K562 (cell line): ENCODE data around the gene ACBD6. TPM values are rescaled to one million over a fixed set of nuclear protein-coding genes. Genes with fewer than 3 reads are reported as not detected.

ENCODE experiments used
- ATAC-seq: fragments of 200-7000 bp; cut with Tn5 transposase; 3 replicates; pipeline ENCODE4 v1.9.1; 2020; ENCODE audit warnings: moderate library complexity
- BruUV-seq: library from RNA; stranded (reverse); fragments of 400-500 nt; replicated peaks from 2 replicates; lab custom pipeline; 2021; lab: Mats Ljungman, UMichigan
- CTCF ChIA-PET: fragments of 300-600 bp; formaldehyde crosslinking; extraction: SDS; loops from one replicate; lab custom pipeline; 2021; ENCODE audit warnings: low intra/inter-chr PET ratio; lab: Yijun Ruan, JAX
- POLR2A ChIA-PET: fragments of 300-600, 350-650 bp; sonication (Branson Sonifier 250); formaldehyde crosslinking; extraction: SDS; loops from one replicate; lab custom pipeline; 2021; ENCODE audit warnings: antibody characterized with exemption, inconsistent platforms; lab: Yijun Ruan, JAX
- DNase-seq, 4 experiments: peaks; one replicate each; pipeline versions ENCODE4 v3.0.0 to v3.0.0-alpha.2; 2011 to 2018; ENCODE audit warnings: low spot score in 3 of 4, mixed read lengths in 3 of 4; ENCODE audit errors: extremely low read depth in 1 of 4
- FAIRE-seq: peaks from 2 replicates; lab custom pipeline; 2011; peaks lifted over from hg19 to GRCh38; lab: Jason Lieb, UNC
- H2AFZ ChIP-seq: 2 replicates; pipeline ENCODE4 v1.6.0; 2011; ENCODE audit warnings: low read depth, low read length, control low read depth, inconsistent platforms
- H3K27ac ChIP-seq: fragments of 200-600 bp; 3 replicates; pipeline ENCODE4 v1.8.0; 2011; ENCODE audit warnings: low read depth, mild to moderate bottlenecking, control low read depth, inconsistent platforms, low read length, moderate library complexity, mixed read lengths; ENCODE audit errors: extremely low read depth
- H3K27me3 ChIP-seq, 2 experiments: fragments of 300-600 bp in 1 of 2; 2 replicates in 1 of 2; 3 replicates in 1 of 2; pipeline versions ENCODE4 v1.6.0 to v1.8.0; 2011; ENCODE audit warnings: inconsistent platforms in 2 of 2, low read length in 2 of 2, mild to moderate bottlenecking in 1 of 2, mixed read lengths in 1 of 2, moderate library complexity in 1 of 2; ENCODE audit not compliant: control insufficient read depth in 2 of 2, insufficient read depth in 2 of 2
- H3K36me3 ChIP-seq: fragments of 300-600 bp; 3 replicates; pipeline ENCODE4 v1.8.0; 2011; ENCODE audit warnings: mild to moderate bottlenecking, low read length, inconsistent platforms; ENCODE audit not compliant: control insufficient read depth, insufficient read depth
- H3K4me1 ChIP-seq, 2 experiments: fragments of 200-600 bp in 1 of 2; replicated peaks in 1 of 2; 2 replicates in 1 of 2; 3 replicates in 1 of 2; pipeline versions ENCODE4 v1.5.1 to v1.8.0; 2011; ENCODE audit warnings: inconsistent platforms in 2 of 2, low read length in 2 of 2, mild to moderate bottlenecking in 1 of 2, mixed read lengths in 1 of 2, moderate library complexity in 1 of 2; ENCODE audit not compliant: control insufficient read depth in 2 of 2, insufficient read depth in 2 of 2
- H3K4me2 ChIP-seq: 2 replicates; pipeline ENCODE4 v1.6.1; 2011; ENCODE audit warnings: low read length, control low read depth, inconsistent platforms, mixed read lengths; ENCODE audit not compliant: insufficient read depth
- H3K4me3 ChIP-seq: fragments of 200-600 bp; sonication (generic), shearing (Covaris generic); 2 replicates; pipeline ENCODE4 v1.5.1; 2016; ENCODE audit warnings: control low read depth, inconsistent platforms
- H3K79me2 ChIP-seq: fragments of 200-600 bp; 3 replicates; pipeline ENCODE4 v1.8.0; 2011; ENCODE audit warnings: low read length, inconsistent platforms; ENCODE audit not compliant: control insufficient read depth, insufficient read depth
- H3K9ac ChIP-seq, 2 experiments: 2 replicates each; pipeline versions ENCODE4 v1.6.0 to v1.6.1; 2011; ENCODE audit warnings: low read depth in 2 of 2, low read length in 2 of 2, control low read depth in 1 of 2, inconsistent platforms in 1 of 2, mild to moderate bottlenecking in 1 of 2, mixed read lengths in 1 of 2; ENCODE audit not compliant: insufficient read depth in 1 of 2
- H3K9me1 ChIP-seq: one replicate; pipeline ENCODE4 v1.6.0; 2011; ENCODE audit warnings: inconsistent platforms, mild to moderate bottlenecking, low read length, moderate library complexity; ENCODE audit not compliant: control insufficient read depth, insufficient read depth
- H3K9me3 ChIP-seq: replicated peaks from 2 replicates; pipeline ENCODE4 v1.5.1; 2011; ENCODE audit warnings: low read depth, low read length, inconsistent platforms; ENCODE audit not compliant: control insufficient read depth, insufficient read depth
- H4K20me1 ChIP-seq: replicated peaks from 2 replicates; pipeline ENCODE4 v1.6.1; 2011; ENCODE audit warnings: low read length, inconsistent platforms, mixed read lengths; ENCODE audit not compliant: control insufficient read depth, insufficient read depth
- BCL6 ChIP-seq: fragments of 250-450 bp; sonication (Bioruptor Pico); IDR thresholded peaks from 2 replicates; pipeline ENCODE4 v1.4.0; 2020
- C11orf30 ChIP-seq: fragments of 450-650 bp; IDR thresholded peaks from 2 replicates; pipeline ENCODE4 v1.6.1; 2016; ENCODE audit warnings: low read depth, mild to moderate bottlenecking
- GABPB2 ChIP-seq: fragments of 250-450 bp; sonication (Bioruptor Pico); conservative IDR thresholded peaks from 2 replicates; pipeline ENCODE4 v1.5.1; 2021; ENCODE audit warnings: mild to moderate bottlenecking
- MAFG ChIP-seq: fragments of 450-650 bp; conservative IDR thresholded peaks from 2 replicates; pipeline ENCODE4 v1.6.1; 2016; ENCODE audit warnings: missing genetic modification characterization, missing compliant biosample characterization
- NFATC3 ChIP-seq: fragments of 450-650 bp; IDR thresholded peaks from 2 replicates; pipeline ENCODE4 v1.6.1; 2017; ENCODE audit warnings: mild to moderate bottlenecking
- ZBTB26 ChIP-seq: fragments of 450-650 bp; formaldehyde crosslinking; IDR thresholded peaks from 2 replicates; pipeline ENCODE4 v1.4.0; 2022; ENCODE audit warnings: missing genetic modification characterization
- ZNF165 ChIP-seq: fragments of 250-450 bp; sonication (Bioruptor Pico); IDR thresholded peaks from 2 replicates; pipeline ENCODE4 v1.4.0; 2020; ENCODE audit warnings: borderline replicate concordance
- ZNF316 ChIP-seq: fragments of 450-650 bp; IDR thresholded peaks from 2 replicates; pipeline ENCODE4 v1.6.1; 2016
- WGBS: fragments of 100-300 bp; shearing (Covaris generic); methylation state at CpG from one replicate; pipeline ENCODE4 v1.1.6; 2016; ENCODE audit warnings: low coverage, mixed read lengths; ENCODE audit not compliant: insufficient coverage; ENCODE audit errors: missing lambda C conversion rate; 5-methylcytosine and 5-hydroxymethylcytosine counted together
- in situ Hi-C: fragments of 300-500 bp; cut with MboI; formaldehyde crosslinking; loops from 4 replicates; pipeline ENCODE4 v1.15.0; 2018; ENCODE audit warnings: inconsistent platforms, mixed read lengths
- intact Hi-C: fragments of 100-400 bp; cut with micrococcal nuclease; formaldehyde crosslinking; loops from 2 replicates; pipeline ENCODE4 v1.14.2; 2022
- polyA plus RNA-seq, 8 experiments: library from polyadenylated mRNA; depleted of rRNA in 4 of 8; stranded (reverse) in 5 of 8; unstranded in 3 of 8; fragments of >200 nt; fragmentation: Nextera tagmentation in 2 of 8; fragmentation: Illumina TruSeq in 1 of 8; extraction: Ambion mirVana in 2 of 8; extraction: Trizol in 1 of 8; gene quantifications; 2 replicates each; pipeline versions ENCODE4 v1.2.1 to v1.2.3, GENCODE V29; 2011 to 2014; ENCODE audit warnings: inconsistent platforms in 1 of 8, missing spikeins in 1 of 8
- total RNA-seq, 7 experiments: library from RNA; depleted of rRNA in 6 of 7; stranded (reverse); fragments of >200 nt in 6 of 7; fragmentation: Illumina TruSeq in 2 of 7; extraction: Trizol in 2 of 7; gene quantifications; 2 replicates each; pipeline versions ENCODE4 v1.2.1 to v1.2.3, GENCODE V29; 2011 to 2021; ENCODE audit warnings: low replicate concordance in 1 of 7
- TF ChIP-seq, protein P1 (sequence below): fragments of 250-450 bp; sonication (Bioruptor Pico); IDR thresholded peaks from 2 replicates; pipeline ENCODE4 v1.8.0; 2022; ENCODE audit warnings: inconsistent platforms
- TF ChIP-seq, protein P2 (sequence below): sonication (generic); formaldehyde crosslinking; IDR thresholded peaks from 2 replicates; pipeline ENCODE4 v1.8.0; 2022; ENCODE audit warnings: mild to moderate bottlenecking, low read depth, missing genetic modification reagents

Gene ACBD6
- total and polyA plus RNA-seq, 9 of the 15 experiments (the other 6 are each of a cell fraction or from before 2014, with no cell fraction given), result 16.9 to 107 (median 77.7) TPM

GRCh38 chr1:180301135-180301742 is 201.1 kb downstream of the ACBD6 start:
- no peaks in the 10 kb centered on the region for H4K20me1 ChIP-seq
- TF ChIP-seq ZNF165 (no peak), NFATC3 (no peak), BCL6 (CRISPR knock-in tag) (no peak), MAFG (tag) (0 out of 2 replicates have a peak, but pooled peaks have one; percentile 35), ZNF316 (peak; percentile 79), ZBTB26 (no peak), C11orf30 (peak; percentile 77), GABPB2 (CRISPR knock-in tag) (no peak)
- TF ChIP-seq, protein P1, sequence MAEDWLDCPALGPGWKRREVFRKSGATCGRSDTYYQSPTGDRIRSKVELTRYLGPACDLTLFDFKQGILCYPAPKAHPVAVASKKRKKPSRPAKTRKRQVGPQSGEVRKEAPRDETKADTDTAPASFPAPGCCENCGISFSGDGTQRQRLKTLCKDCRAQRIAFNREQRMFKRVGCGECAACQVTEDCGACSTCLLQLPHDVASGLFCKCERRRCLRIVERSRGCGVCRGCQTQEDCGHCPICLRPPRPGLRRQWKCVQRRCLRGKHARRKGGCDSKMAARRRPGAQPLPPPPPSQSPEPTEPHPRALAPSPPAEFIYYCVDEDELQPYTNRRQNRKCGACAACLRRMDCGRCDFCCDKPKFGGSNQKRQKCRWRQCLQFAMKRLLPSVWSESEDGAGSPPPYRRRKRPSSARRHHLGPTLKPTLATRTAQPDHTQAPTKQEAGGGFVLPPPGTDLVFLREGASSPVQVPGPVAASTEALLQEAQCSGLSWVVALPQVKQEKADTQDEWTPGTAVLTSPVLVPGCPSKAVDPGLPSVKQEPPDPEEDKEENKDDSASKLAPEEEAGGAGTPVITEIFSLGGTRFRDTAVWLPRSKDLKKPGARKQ (CRISPR knock-in tag), result no peak
- TF ChIP-seq, protein P2, sequence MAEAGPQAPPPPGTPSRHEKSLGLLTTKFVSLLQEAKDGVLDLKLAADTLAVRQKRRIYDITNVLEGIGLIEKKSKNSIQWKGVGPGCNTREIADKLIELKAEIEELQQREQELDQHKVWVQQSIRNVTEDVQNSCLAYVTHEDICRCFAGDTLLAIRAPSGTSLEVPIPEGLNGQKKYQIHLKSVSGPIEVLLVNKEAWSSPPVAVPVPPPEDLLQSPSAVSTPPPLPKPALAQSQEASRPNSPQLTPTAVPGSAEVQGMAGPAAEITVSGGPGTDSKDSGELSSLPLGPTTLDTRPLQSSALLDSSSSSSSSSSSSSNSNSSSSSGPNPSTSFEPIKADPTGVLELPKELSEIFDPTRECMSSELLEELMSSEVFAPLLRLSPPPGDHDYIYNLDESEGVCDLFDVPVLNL (CRISPR knock-in tag), result no peak
- ATAC-seq, result no peak
- no peak overlapping the region for H3K9ac ChIP-seq
- ChIA-PET POLR2A (no interaction called here), CTCF (no interaction called here)
- H3K36me3 ChIP-seq, result no peaks in the 10 kb centered on the region
- no peak for FAIRE-seq
- 80% methylated on average over 2 of the region's 2 CpGs for WGBS
- no peak overlapping the region for H2AFZ ChIP-seq
- no peak overlapping the region for H3K4me2 ChIP-seq
- no peaks in the 10 kb centered on the region for H3K79me2 ChIP-seq
- intact Hi-C loops (no loop called here), in situ Hi-C loops (no loop called here)
- no peak for DNase-seq
- H3K9me3 ChIP-seq, result no peaks in the 10 kb centered on the region
- H3K27ac ChIP-seq, result no peak overlapping the region
- no peaks in the 10 kb centered on the region for H3K27me3 ChIP-seq
- BruUV-seq, result no TSS peak
- H3K9me1 ChIP-seq, result no peaks in the 10 kb centered on the region
- H3K4me1 ChIP-seq, result no peaks in the 10 kb centered on the region
- no peak overlapping the region for H3K4me3 ChIP-seq
